ENCODE results near the gene RAET1G.

RAET1G gene

DNA sequence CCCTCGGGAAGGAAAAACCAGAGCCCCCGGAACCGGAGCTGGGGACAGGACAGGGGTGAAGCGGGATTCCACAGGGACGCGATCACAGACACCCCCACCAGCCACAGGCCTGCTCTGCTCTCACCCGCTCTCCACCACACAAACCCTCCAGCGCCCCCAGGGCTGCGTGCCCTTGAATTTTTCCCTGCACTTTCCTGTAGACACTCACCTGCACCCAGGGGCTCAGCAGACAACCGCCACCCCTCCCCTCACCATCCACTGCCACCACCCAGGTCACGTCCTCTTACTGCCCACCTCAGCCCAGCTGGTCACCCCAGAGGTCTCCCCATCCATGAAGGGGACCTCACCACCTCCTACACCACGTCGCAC, 19.5 kb upstream of the RAET1G start:
- no peak for DNase-seq (ENCODE audit: low read depth)

DNA sequence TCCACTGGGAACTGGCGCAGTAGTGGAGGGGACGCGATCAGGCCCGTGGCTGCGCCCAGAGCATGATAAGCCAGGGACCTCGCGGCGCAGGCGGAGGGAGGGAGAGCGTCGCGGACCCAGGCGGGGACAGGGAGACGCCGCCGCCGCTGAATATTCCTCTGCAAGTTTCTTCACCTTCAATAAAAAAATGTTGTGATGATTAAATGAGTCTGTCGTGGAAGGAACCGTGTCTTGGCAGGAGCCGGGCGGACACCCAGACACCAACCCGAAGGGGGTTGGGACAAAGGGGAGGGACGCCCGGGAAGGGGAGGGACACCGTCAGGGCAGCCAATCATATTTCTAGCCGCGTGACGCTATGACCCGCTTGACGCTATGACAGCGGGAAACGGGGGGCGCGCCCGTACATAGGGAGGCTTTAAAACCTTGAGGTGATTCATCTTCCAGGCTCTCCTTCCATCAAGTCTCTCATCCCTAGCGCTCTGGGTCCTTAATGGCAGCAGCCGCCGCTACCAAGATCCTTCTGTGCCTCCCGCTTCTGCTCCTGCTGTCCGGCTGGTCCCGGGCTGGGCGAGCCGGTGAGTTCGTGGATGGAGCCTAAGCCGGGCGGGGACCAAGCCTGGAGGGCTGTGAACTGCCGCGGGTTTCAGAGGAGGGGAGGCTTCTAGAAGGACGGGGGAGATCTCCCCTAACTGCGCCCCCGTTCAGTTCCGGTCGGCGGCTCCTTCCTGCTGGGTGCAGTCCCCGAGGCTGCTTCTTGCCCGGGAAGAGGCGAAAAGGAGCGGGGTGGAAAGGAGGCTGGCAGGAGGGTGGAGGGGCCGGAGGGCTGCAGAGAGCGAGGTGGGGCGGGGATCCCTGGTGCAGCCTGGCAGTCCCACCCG, 18.9 kb upstream of the RAET1G start, which contains the start of gene ULBP2:
ULBP2 (plus strand) TSS at position 432 of the 878 bp plus-strand sequence; CDS start at position 491, 59 bp downstream.
- TF ChIP-seq, protein P1, sequence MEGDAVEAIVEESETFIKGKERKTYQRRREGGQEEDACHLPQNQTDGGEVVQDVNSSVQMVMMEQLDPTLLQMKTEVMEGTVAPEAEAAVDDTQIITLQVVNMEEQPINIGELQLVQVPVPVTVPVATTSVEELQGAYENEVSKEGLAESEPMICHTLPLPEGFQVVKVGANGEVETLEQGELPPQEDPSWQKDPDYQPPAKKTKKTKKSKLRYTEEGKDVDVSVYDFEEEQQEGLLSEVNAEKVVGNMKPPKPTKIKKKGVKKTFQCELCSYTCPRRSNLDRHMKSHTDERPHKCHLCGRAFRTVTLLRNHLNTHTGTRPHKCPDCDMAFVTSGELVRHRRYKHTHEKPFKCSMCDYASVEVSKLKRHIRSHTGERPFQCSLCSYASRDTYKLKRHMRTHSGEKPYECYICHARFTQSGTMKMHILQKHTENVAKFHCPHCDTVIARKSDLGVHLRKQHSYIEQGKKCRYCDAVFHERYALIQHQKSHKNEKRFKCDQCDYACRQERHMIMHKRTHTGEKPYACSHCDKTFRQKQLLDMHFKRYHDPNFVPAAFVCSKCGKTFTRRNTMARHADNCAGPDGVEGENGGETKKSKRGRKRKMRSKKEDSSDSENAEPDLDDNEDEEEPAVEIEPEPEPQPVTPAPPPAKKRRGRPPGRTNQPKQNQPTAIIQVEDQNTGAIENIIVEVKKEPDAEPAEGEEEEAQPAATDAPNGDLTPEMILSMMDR (IDR thresholded peaks at IDR 0.05; ENCODE audit: insufficient read depth, low read depth, low read length, missing control alignments), result no peak
- peak within 1 kb of the TSS; percentile 70 for H3K4me3 ChIP-seq (ENCODE audit: low read length)

More for the DNA sequence above, 19.5 kb upstream of the RAET1G start:
- peak overlapping the region; percentile 70 for H3K4me3 ChIP-seq (ENCODE audit: low read length)
- TF ChIP-seq, protein P1 (IDR thresholded peaks at IDR 0.05; ENCODE audit: insufficient read depth, low read depth, low read length, missing control alignments), result no peak

DNA sequence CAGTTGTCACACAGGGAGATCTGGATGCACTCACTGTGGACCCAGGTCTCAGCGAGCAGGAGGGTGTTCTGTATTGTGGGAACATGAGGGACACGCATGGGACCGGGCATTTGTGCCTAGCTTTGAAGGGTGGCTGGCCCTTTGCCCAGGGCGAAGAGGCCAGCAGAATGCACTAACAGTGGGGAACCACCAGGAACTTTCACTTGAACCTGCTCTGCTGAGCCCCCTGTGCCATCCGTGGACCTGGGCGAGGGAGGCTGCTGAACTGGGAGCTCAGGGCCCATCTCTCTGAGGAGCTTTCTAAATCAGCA, 17.7 kb upstream of the RAET1G start:
- H3K4me3 ChIP-seq (ENCODE audit: low read length), result no peak overlapping the region
- no peak for DNase-seq (ENCODE audit: low read depth)
- TF ChIP-seq, protein P1 (IDR thresholded peaks at IDR 0.05; ENCODE audit: insufficient read depth, low read depth, low read length, missing control alignments), result no peak

More for the DNA sequence above, 18.9 kb upstream of the RAET1G start, which contains the start of gene ULBP2:
- DNase-seq (ENCODE audit: low read depth), result peak; percentile 99

DNA sequence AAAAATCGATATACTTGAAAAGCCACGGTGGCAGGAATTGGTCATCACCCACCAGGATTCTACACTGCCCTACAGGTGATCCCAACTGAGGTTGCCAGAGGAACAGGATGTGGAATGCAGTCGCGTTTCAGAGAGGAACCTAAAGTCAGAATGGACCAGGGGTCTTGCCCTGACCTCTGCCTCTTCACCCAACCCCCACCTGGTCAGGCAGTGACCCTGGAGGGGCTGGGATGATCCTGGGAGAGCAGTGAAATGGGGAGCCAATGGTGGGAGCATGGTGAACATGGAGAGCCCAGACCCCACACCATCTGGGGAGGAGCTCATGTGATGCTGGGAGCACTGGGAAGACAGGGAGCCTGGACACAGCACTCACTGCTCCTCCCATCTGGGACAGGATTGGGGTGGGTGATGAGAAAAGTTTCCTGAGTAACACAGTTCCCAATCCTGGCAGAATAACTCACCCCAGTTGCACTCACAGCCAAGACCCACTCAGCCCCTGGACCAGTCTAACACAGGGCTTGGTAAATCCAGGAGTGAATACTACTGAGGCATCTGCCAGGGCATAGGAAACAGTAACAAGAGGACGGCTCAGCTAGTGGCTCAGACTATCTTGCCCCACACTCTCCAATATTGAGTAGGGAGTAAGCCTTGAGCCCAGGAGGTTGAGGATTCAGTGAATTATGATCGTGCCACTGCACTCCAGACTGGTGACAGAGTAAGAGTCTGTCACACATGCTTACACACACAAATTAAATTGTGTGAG, 17.2 kb upstream of the RAET1G start:
- TF ChIP-seq, protein P1 (IDR thresholded peaks at IDR 0.05; ENCODE audit: insufficient read depth, low read depth, low read length, missing control alignments), result no peak
- DNase-seq (ENCODE audit: low read depth), result no peak
- H3K4me3 ChIP-seq (ENCODE audit: low read length), result no peak overlapping the region

DNA sequence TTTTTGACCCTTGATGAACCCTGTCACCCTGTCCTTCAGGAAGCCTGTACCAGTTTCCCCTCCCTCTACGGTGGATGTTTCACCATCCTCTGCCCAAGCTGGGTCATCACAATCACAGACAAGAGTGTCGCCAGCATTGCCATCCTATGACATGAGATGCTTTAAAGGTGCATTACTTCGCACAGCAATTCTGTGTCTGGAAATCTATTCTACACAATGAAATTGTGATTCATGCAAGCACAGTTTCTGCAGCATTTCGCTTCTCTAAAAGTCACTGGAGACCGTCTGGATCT, 16.4 kb upstream of the RAET1G start:
- H3K4me3 ChIP-seq (ENCODE audit: low read length), result no peak overlapping the region
- TF ChIP-seq, protein P1 (IDR thresholded peaks at IDR 0.05; ENCODE audit: insufficient read depth, low read depth, low read length, missing control alignments), result no peak
- DNase-seq (ENCODE audit: low read depth), result no peak

DNA sequence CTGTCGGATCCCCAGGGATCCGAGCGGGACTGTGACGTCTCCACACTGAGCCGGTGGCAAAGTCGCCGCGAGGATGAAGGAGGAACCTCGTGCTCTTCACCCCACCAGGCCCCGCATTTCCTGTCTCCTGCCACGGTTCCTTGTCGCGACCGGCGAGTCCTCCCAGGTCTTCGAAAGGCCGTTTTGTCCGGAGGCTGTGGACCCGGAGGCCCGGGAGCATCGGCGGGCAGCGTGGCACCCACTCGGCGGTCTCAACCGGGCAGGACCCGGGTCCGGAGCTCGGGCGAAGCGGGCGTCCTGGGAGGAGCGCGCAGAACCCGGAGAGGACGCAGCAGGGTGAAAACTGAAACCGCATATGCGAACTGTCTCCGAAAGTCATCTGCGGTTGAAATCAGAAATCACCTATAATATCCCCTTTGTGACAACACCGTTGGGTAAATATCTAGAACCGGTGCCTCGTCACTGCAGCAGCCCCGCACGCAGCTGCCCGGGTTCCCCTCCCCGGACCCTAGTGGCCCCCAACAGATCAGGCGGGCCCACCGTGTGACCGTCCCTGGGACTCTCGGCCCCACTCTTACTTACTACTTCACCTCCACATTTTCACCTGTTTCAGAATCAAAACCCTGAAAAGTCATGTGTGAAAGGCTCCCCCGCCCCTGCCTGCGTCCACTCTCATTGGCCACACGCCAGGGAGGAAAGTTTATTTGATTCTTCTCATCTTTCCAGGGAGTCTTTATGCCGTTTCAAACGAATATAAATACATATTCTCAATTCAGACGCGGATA, 15.8 kb upstream of the RAET1G start:
- H3K4me3 ChIP-seq (ENCODE audit: low read length), result peak overlapping the region; percentile 53
- DNase-seq (ENCODE audit: low read depth), result no peak
- TF ChIP-seq, protein P1 (IDR thresholded peaks at IDR 0.05; ENCODE audit: insufficient read depth, low read depth, low read length, missing control alignments), result no peak

All from epithelial cell of esophagus (primary cell).